KG1 (cell line): Measurements from ENCODE around the gene CPNE6.

Source experiments
- DNase-seq: peaks from one replicate; lab custom pipeline; 2025; lab: John Stamatoyannopoulos, UW

Gene CPNE6

DNA sequence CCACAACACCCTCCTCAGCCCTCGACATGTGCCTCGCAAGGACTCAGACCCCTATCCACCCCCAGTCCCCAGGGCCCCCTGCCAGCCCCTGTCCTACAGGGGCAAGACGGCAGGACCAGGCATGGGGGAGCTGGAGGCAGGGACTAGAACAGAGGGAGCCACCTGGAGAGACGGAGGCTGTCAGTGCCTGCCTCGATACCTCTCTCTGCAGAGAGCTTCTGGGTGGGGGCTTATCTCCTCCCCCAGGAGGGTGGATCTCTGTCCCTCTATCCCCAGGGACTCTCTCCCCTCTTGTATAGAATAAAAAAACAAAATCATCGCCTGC lies 2.0 kb upstream of the CPNE6 start:
- no peak for DNase-seq

DNA sequence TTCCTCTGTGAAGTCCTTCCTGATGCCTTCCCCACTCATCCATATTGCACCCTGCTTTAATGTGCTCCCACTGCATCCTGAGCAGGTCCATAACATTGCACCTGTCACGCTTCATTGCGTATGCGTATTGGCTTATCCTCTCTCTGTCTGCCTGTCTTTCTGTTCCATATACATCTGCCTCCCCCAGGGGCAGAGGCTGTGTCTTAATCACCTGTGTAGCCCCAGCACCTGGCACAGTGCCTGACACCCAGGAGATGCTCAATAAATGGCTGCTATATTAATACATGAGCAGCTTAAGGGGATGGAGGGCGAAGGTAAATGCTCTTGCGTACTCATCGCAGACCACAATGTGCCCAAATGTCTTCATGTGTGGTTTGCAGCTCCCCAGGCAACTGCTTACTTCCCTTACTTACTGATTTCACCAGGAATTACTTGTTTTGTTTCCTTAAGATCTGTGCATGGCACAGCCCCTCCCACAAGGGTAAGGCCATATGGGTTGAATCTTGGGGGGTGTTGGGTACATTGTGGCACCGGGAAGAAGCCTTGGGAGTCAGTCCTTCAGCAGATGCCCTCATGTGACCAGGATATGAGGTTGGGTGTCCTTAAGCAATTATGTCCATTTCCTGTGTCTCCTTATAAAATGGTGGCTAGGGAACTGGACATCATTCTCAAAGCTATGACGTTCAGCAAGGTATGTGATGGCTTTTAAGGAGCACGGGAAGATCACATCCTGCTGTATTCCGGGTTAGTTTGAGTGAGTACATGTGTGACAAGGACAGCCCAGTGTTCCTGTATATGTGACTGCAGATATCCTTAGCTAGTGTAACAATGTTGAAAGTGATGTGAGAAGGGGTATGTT lies 848 bp upstream of the CPNE6 start:
- no peak for DNase-seq

DNA sequence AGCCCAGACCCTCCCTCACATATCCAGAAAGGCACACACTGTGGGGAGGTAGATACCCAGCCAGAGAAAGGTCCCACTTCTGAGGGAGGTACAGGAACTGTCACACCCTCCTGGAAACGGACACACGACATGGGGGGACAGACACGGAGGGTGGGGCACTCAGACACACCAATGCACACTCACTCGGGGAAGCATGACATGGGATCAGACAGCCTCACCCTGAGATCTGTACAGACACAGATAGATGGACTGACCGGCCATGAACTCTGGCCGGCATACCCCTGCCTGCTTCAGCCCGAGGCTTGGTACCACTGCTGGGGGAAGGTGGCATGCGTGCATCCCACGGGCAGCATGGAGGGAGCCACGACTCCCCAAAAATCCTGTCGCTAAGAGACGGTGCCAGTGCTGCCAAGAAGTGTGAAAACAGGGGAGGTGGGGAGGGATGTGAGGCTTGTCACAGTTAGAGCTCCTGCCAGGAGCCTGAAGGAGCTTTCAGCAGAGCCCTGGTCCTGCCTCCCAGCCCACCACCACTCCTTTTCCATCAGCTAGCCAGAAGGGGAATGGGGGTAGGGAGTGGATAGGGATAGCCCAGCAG lies 571 bp downstream of the CPNE6 start:
- DNase-seq = no peak

DNA sequence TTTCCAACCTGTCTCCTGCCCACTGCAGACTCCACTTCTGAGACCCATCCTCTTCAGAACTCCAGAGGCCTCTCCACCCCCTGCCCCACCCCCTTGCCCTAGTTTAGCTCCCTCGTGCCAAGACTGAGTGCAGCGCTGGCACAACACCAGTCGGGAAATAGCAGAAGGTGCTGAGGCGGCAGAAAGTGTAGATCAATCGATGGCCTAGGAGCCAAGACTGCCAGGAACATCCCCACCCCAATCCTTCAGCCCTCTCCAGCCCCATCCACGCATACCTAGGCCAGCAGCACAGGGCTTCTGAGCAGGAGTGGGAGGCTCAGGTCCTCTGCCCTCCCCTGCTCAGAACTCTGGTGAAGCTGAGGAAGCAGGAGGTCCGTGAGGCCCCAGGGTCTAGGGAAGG lies 1.1 kb downstream of the CPNE6 start:
- DNase-seq = no peak

- DNase-seq = no peak
Observed at GRCh38 chr14:24072881-24073877, 1.8 kb downstream of the CPNE6 start.

- no peak for DNase-seq
Observed at GRCh38 chr14:24074625-24075484, 3.5 kb downstream of the CPNE6 start.

- DNase-seq = no peak
Observed at GRCh38 chr14:24075485-24076301, 4.3 kb downstream of the CPNE6 start.

DNA sequence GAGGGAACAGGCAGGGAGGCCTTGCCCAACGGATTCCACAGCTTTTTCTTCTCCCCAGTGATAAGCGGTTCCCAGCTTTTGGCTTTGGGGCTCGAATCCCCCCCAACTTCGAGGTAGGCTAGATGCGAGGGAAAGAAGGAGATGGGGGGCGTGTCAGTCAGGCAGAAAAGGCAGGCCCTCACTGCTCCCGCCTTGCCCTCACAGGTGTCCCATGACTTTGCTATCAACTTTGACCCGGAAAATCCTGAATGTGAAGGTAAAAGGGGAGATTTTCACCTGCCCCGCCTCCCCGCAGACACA lies 4.9 kb downstream of the CPNE6 start:
- no peak for DNase-seq

DNA sequence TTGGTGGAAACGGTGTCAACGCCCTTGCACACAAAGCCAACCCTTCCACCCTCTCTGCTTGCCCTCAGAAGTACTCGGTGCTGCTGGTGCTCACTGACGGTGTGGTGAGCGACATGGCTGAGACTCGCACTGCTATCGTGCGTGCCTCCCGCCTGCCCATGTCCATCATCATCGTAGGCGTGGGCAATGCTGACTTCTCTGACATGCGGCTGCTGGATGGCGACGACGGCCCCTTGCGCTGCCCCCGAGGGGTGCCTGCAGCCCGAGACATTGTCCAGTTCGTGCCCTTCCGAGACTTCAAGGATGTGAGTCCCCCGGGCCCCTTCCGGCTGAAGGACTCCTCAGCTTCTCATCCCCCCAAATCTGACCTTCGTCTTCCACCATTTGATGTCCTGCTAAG lies 5.7 kb downstream of the CPNE6 start:
- no peak for DNase-seq

- no peak for DNase-seq
Observed at GRCh38 chr14:24078146-24078545, 6.8 kb downstream of the CPNE6 start.

GRCh38 chr14:24079491-24080141 lies 8.3 kb downstream of the CPNE6 start:
- DNase-seq = no peak

GRCh38 chr14:24080142-24080530 lies 8.8 kb downstream of the CPNE6 start:
- DNase-seq = no peak

GRCh38 chr14:24080888-24081738 lies 9.8 kb downstream of the CPNE6 start:
- DNase-seq = peak; percentile 31

- no peak for DNase-seq
Observed at GRCh38 chr14:24081739-24082211, 10.4 kb downstream of the CPNE6 start.

GRCh38 chr14:24082411-24083080 lies 11.2 kb downstream of the CPNE6 start:
- DNase-seq = no peak

DNA sequence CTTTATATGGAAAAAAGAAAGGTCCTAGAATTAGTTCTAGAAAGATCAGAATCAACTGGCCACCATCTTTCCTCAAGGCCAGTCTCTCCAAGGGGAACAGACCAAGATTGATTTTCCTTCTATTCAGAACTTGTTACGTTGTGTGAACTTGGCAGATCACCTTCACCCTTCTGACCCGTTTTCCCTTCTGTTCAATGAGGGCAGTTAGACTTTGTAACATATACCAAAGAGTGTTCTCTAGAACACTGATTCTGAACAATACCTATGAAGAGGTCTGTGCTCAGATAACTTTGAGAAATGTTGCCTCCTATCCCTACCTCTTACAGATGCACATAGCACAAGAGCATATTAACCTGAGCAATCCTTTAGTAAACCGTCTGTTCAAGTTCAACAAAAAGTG lies 12.1 kb downstream of the CPNE6 start:
- no peak for DNase-seq

GRCh38 chr14:24084440-24084839 lies 13.1 kb downstream of the CPNE6 start:
- no peak for DNase-seq

GRCh38 chr14:24085215-24085614 lies 13.9 kb downstream of the CPNE6 start:
- DNase-seq = no peak
